ENCODE data around the gene USF2. TPM values are rescaled to one million over a fixed set of nuclear protein-coding genes. Genes with fewer than 3 reads are reported as not detected.

The USF2 gene
- total RNA-seq, 2 donors from 2014 or later: 107 to 151 TPM

DNA sequence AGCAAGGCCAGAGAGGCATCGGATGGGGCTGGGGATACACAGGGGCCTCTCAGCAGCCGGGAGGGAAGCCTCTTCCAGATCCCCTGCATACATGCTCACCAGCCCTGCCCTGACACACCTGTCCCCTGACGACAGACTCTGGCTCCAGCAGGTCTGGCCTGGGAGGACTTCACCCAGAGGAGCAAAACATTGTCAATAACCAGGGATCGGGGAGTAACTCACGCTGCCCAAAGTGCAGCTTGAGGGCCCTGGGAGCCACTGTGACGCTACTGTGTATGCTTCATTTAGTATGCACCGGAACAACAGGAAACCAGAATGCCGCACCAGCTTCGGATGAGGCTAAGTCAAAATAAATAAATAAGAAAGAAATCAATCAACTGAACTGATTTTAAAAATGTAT, 47.8 kb downstream of the USF2 start:
- intact Hi-C loops (cut with DNase I): no loop called here
- Histone ChIP-seq H3K4me3 (no peak overlapping the region), H3K27me3 (replicated peaks; ENCODE audit: insufficient read depth) (no peaks in the 10 kb centered on the region), H3K9me3 (no peaks in the 10 kb centered on the region), H3K27ac (no peak overlapping the region), H3K4me1 (replicated peaks) (no peaks in the 10 kb centered on the region), H3K36me3 (no peaks in the 10 kb centered on the region)
- TF ChIP-seq POLR2A (IDR thresholded peaks at IDR 0.05): no peak
- TF ChIP-seq POLR2AphosphoS5 (IDR thresholded peaks at IDR 0.05): no peak
- TF ChIP-seq, protein P1, sequence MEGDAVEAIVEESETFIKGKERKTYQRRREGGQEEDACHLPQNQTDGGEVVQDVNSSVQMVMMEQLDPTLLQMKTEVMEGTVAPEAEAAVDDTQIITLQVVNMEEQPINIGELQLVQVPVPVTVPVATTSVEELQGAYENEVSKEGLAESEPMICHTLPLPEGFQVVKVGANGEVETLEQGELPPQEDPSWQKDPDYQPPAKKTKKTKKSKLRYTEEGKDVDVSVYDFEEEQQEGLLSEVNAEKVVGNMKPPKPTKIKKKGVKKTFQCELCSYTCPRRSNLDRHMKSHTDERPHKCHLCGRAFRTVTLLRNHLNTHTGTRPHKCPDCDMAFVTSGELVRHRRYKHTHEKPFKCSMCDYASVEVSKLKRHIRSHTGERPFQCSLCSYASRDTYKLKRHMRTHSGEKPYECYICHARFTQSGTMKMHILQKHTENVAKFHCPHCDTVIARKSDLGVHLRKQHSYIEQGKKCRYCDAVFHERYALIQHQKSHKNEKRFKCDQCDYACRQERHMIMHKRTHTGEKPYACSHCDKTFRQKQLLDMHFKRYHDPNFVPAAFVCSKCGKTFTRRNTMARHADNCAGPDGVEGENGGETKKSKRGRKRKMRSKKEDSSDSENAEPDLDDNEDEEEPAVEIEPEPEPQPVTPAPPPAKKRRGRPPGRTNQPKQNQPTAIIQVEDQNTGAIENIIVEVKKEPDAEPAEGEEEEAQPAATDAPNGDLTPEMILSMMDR (IDR thresholded peaks at IDR 0.05): no peak
- no peak for DNase-seq (ENCODE audit: low spot score)
- WGBS: 80% methylated on average over 9 of the region's 9 CpGs

DNA sequence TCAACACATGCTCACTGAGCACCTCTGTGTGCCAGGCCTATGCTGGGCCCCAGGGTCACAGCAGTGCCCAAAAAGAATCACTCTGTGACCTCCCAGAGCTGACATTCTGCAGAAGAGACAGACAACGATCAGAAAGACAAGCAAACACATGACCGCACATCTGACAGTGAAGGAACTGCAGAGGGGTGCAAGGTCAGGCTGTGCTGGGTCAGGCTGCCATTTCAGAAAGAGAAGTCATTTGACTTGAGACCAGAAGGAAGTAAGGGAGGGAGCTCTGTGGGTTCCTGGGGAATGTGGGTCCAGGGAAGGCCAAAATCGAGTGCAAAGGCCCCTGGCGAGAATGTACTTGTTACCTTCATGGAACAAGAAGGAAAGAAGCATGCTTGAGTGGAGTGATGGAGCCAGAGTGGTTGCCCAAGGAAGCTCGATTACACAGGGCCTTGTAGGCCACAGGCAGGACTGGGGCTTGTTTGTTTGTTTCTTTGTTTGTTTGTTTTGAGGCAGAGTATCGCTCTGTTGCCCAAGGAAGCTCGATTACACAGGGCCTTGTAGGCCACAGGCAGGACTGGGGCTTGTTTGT, 48.8 kb downstream of the USF2 start:
- Histone ChIP-seq H3K4me1 (replicated peaks) (no peaks in the 10 kb centered on the region), H3K27me3 (replicated peaks; ENCODE audit: insufficient read depth) (no peaks in the 10 kb centered on the region), H3K4me3 (no peak overlapping the region), H3K9me3 (no peaks in the 10 kb centered on the region), H3K36me3 (no peaks in the 10 kb centered on the region), H3K27ac (no peak overlapping the region)
- WGBS: 73% methylated on average over 7 of the region's 7 CpGs
- no peak for TF ChIP-seq POLR2AphosphoS5 (IDR thresholded peaks at IDR 0.05)
- no peak for DNase-seq (ENCODE audit: low spot score)
- intact Hi-C loops (cut with DNase I): no loop called here

- intact Hi-C loops (cut with DNase I): no loop called here
- DNase-seq (ENCODE audit: low spot score): peak; percentile 6
- TF ChIP-seq POLR2A (IDR thresholded peaks at IDR 0.05): no peak
- no peak for TF ChIP-seq POLR2AphosphoS5 (IDR thresholded peaks at IDR 0.05)
- TF ChIP-seq, protein P1 (IDR thresholded peaks at IDR 0.05): no peak
- H3K27ac ChIP-seq: no peak overlapping the region
- no peaks in the 10 kb centered on the region for H3K9me3 ChIP-seq
- WGBS: 56% methylated on average over 14 of the region's 16 CpGs
- H3K27me3 ChIP-seq (replicated peaks; ENCODE audit: insufficient read depth): no peaks in the 10 kb centered on the region
- no peak overlapping the region for H3K4me3 ChIP-seq
- no peaks in the 10 kb centered on the region for H3K4me1 ChIP-seq (replicated peaks)
- no peaks in the 10 kb centered on the region for H3K36me3 ChIP-seq
These were observed 50.1 kb downstream of the USF2 start for GRCh38 chr19:35318679-35319448.

GRCh38 chr19:35320065-35320713, 51.4 kb downstream of the USF2 start:
- intact Hi-C loops (cut with DNase I): no loop called here
- H3K4me1 ChIP-seq (replicated peaks): no peaks in the 10 kb centered on the region
- DNase-seq (ENCODE audit: low spot score): no peak
- no peaks in the 10 kb centered on the region for H3K36me3 ChIP-seq
- no peak overlapping the region for H3K4me3 ChIP-seq
- TF ChIP-seq POLR2AphosphoS5 (IDR thresholded peaks at IDR 0.05) (no peak), POLR2A (IDR thresholded peaks at IDR 0.05) (no peak)
- TF ChIP-seq, protein P1 (IDR thresholded peaks at IDR 0.05): no peak
- H3K9me3 ChIP-seq: no peaks in the 10 kb centered on the region
- H3K27ac ChIP-seq: no peak overlapping the region
- H3K27me3 ChIP-seq (replicated peaks; ENCODE audit: insufficient read depth): no peaks in the 10 kb centered on the region
- WGBS: 69% methylated on average over 12 of the region's 12 CpGs

DNA sequence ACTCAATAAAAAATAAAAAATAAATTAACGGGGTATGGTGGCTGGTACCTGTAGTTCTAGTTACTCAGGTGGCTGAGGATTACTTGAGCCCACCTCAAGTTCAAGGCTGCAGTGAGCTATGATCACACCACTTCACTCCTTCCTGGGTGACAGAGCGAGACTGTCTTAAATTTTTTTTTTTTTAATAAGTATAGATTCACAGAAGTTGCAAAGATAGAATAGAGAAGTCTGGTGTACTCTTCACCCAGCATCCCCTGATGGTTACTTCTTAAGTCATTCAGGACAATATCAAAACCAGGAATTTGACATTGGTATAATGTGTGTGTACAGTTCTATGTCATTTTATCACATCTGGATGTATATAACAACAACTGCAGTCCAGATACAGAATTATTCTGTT, 52.5 kb downstream of the USF2 start:
- DNase-seq (ENCODE audit: low spot score): no peak
- intact Hi-C loops (cut with DNase I): no loop called here
- Histone ChIP-seq H3K27me3 (replicated peaks; ENCODE audit: insufficient read depth) (no peaks in the 10 kb centered on the region), H3K4me1 (replicated peaks) (no peaks in the 10 kb centered on the region), H3K4me3 (no peak overlapping the region), H3K27ac (no peak overlapping the region), H3K9me3 (no peaks in the 10 kb centered on the region), H3K36me3 (no peaks in the 10 kb centered on the region)
- no peak for TF ChIP-seq POLR2AphosphoS5 (IDR thresholded peaks at IDR 0.05)
- TF ChIP-seq, protein P1 (IDR thresholded peaks at IDR 0.05): no peak
- no peak for TF ChIP-seq POLR2A (IDR thresholded peaks at IDR 0.05)
- 90% methylated on average over 2 of the region's 2 CpGs for WGBS
